Renal cortex interstitium (tissue), 11 donors: Measurements from ENCODE around the gene MED8. TPM values are rescaled to one million over a fixed set of nuclear protein-coding genes. Genes with fewer than 3 reads are reported as not detected.
"Not testable (repeated sequence)": the region's sequence is repeated elsewhere in the genome, so short reads cannot be mapped to it uniquely, and the experiment has no call there.

ENCODE experiments used
- DNase-seq, 11 donors: peaks; one replicate each; pipeline ENCODE4 v3.0.0-alpha.2; 2013; ENCODE audit warnings: low read depth in 9 of 11, low spot score in 4 of 11; ENCODE audit errors: extremely low read depth in 1 of 11
- polyA plus RNA-seq, 3 donors: library from polyadenylated mRNA; unstranded; fragments of 120-200 nt; gene quantifications; one replicate each; pipeline ENCODE4 v1.2.1, GENCODE V29; 2013; ENCODE audit not compliant: insufficient read length in 3 of 3

The MED8 gene
- polyA plus RNA-seq, 3 donors = 35.8 to 41.2 (median 38.3) TPM

- no peak for DNase-seq
Observed at GRCh38 chr1:43427524-43427923, 37.9 kb upstream of the MED8 start.

GRCh38 chr1:43426221-43426620 is 36.6 kb upstream of the MED8 start:
- DNase-seq = no peak

GRCh38 chr1:43425045-43425444 is 35.4 kb upstream of the MED8 start:
- DNase-seq = no peak

- no peak for DNase-seq
Observed at GRCh38 chr1:43423672-43424550, 34.3 kb upstream of the MED8 start.

GRCh38 chr1:43422995-43423671 is 33.5 kb upstream of the MED8 start:
- no peak for DNase-seq

GRCh38 chr1:43421976-43422750 is 32.6 kb upstream of the MED8 start:
- no peak for DNase-seq

- no peak for DNase-seq
Observed at GRCh38 chr1:43421396-43421795, 31.8 kb upstream of the MED8 start.

- no peak for DNase-seq
Observed at GRCh38 chr1:43420874-43421273, 31.3 kb upstream of the MED8 start.

GRCh38 chr1:43419627-43420425 is 30.2 kb upstream of the MED8 start:
- no peak for DNase-seq

- DNase-seq = no peak
Observed at GRCh38 chr1:43418858-43419257, 29.3 kb upstream of the MED8 start.

- no peak for DNase-seq
Observed at GRCh38 chr1:43415901-43416300, 26.3 kb upstream of the MED8 start.

- peak in 9 of 11 donors; percentile 15 to 43 (median 29) for DNase-seq
Observed at GRCh38 chr1:43414634-43415223, 25.1 kb upstream of the MED8 start.

- not testable (repeated sequence) for DNase-seq
Observed at GRCh38 chr1:43413426-43413825, 23.8 kb upstream of the MED8 start.

- no peak for DNase-seq
Observed at GRCh38 chr1:43410571-43410970, 21.0 kb upstream of the MED8 start.

- DNase-seq = no peak
Observed at GRCh38 chr1:43405876-43406234, 16.3 kb upstream of the MED8 start.

GRCh38 chr1:43405219-43405875 is 15.7 kb upstream of the MED8 start:
- no peak for DNase-seq

- no peak for DNase-seq
Observed at GRCh38 chr1:43404353-43404752, 14.8 kb upstream of the MED8 start.
